ENCODE data around the gene MADCAM1. TPM values are rescaled to one million over a fixed set of nuclear protein-coding genes. Genes with fewer than 3 reads are reported as not detected.

The MADCAM1 gene
- total and polyA plus RNA-seq, 2 experiments from 2014 or later, result 2.2 to 3.4 TPM

DNA sequence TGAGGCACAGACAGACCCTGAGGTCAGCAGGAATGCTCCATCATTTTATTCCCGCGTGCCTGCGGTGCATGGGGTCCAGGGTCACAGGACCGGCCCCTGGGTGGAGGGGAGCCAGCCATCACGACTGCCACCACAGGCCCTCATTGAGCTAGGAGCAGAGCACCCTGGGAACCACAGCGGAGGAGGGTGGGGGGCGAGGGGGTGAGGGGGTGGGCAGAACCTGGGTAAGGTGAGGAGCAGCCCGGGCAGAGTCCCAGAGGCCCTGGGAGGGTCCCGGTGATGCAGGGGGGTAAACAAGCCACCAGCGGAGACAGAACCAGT, 1.2 kb upstream of the MADCAM1 start:
- Histone ChIP-seq H3K4me1 (ENCODE audit: low read depth) (peaks cover 1% of the 10 kb centered on the region), H3K4me3 (no peak overlapping the region), H3K9me3 (ENCODE audit: low read depth) (no peaks in the 10 kb centered on the region), H3K27ac (no peak overlapping the region), H3K27me3 (peaks cover 35% of the 10 kb centered on the region), H3K36me3 (no peaks in the 10 kb centered on the region)
- no peak for TF ChIP-seq CTCF (IDR thresholded peaks at IDR 0.05; ENCODE audit: low read depth, low read length)
- no peak for DNase-seq (ENCODE audit: low read depth in 1 of 2, low spot score in 1 of 2)

DNA sequence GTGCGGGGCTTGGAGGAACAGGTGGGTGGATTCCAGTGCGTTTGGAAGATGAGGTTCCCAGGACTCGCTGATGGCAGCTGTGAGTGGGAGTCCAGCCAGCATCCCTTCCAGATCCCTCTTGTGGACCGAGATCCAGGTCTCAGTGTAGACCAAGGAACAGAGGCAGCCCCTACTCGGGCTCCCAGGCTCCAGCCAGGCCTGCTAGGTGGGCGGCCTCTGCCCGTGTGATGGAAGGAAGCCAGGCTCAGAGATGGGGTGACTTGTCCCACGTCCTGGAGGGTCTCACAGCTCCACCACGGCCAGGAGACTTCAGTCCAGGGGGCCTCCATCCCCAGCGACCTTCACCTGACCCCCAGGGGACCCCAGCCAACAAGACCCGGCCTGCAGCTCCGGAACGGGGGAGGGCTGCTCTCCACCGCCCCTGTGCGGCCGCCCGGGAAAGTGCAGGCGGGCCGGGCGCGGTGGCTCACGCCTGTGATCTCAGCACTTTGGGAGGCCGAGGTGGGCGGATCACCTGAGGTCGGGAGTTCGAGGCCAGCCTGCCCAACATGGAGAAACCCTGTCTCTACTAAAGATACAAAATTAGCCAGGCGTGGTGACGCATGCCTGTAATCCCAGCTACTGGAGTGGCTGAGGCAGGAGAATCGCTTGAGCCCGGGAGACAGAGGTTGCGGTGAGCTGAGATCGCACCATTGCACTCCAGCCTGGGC, 729 bp upstream of the MADCAM1 start:
- no peaks in the 10 kb centered on the region for H3K36me3 ChIP-seq
- H3K4me3 ChIP-seq, result no peak overlapping the region
- H3K27me3 ChIP-seq, result peaks cover 40% of the 10 kb centered on the region
- DNase-seq (ENCODE audit: low read depth in 1 of 2, low spot score in 1 of 2), result peak in 1 of 2 donors; percentile 49
- H3K27ac ChIP-seq, result no peak overlapping the region
- peak; percentile 77 for TF ChIP-seq CTCF (IDR thresholded peaks at IDR 0.05; ENCODE audit: low read depth, low read length)
- no peaks in the 10 kb centered on the region for H3K4me1 ChIP-seq (ENCODE audit: low read depth)
- H3K9me3 ChIP-seq (ENCODE audit: low read depth), result no peaks in the 10 kb centered on the region

DNA sequence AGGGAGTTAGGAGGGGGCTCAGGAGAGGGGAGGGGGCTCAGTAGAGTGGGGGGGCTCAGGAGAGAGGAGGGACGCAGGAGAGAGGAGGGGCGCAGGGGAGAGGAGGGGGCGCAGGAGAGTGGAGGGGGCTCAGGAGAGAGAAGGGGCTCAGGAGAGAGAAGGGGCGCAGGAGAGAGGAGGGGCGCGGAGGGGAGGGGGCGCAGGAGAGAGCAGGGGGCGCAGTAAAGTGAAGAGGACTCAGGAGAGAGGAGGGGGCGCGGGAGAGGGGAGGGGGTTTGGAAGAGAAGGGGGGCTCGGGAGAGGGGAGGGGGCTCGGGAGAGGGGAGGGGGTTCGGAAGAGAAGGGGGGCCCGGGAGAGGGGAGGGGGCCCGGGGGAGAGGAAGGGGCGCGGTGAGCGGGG, 700 bp downstream of the MADCAM1 start:
- H3K9me3 ChIP-seq (ENCODE audit: low read depth), result no peaks in the 10 kb centered on the region
- peaks cover 50% of the 10 kb centered on the region for H3K27me3 ChIP-seq
- H3K27ac ChIP-seq, result no peak overlapping the region
- H3K36me3 ChIP-seq, result no peaks in the 10 kb centered on the region
- TF ChIP-seq CTCF (IDR thresholded peaks at IDR 0.05; ENCODE audit: low read depth, low read length), result no peak
- no peak overlapping the region for H3K4me3 ChIP-seq
- no peak for DNase-seq (ENCODE audit: low read depth in 1 of 2, low spot score in 1 of 2)
- H3K4me1 ChIP-seq (ENCODE audit: low read depth), result no peaks in the 10 kb centered on the region

DNA sequence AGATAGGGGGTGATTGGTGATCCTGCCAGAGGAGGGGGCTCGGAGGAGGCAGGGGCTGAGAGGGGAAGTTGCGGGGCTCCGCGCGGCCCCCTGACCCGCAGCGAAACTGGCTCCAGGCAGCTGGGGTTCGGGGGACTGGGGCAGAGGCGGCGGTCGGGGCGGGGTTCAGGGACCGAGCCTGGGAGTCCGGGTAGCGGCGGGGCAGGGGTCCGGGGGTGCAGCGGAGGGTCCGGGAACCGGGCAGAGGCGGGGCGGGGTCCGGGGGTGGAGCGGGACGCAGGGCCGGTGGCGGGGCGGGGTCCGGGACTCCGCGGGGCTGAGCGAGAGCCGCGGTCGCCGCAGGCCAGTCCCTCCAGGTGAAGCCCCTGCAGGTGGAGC, 1.2 kb downstream of the MADCAM1 start:
- peak overlapping the region; percentile 10 for H3K4me3 ChIP-seq
- no peaks in the 10 kb centered on the region for H3K4me1 ChIP-seq (ENCODE audit: low read depth)
- H3K27me3 ChIP-seq, result peaks cover 50% of the 10 kb centered on the region
- TF ChIP-seq CTCF (IDR thresholded peaks at IDR 0.05; ENCODE audit: low read depth, low read length), result no peak
- H3K27ac ChIP-seq, result no peak overlapping the region
- DNase-seq (ENCODE audit: low read depth in 1 of 2, low spot score in 1 of 2), result no peak
- H3K9me3 ChIP-seq (ENCODE audit: low read depth), result no peaks in the 10 kb centered on the region
- no peaks in the 10 kb centered on the region for H3K36me3 ChIP-seq

DNA sequence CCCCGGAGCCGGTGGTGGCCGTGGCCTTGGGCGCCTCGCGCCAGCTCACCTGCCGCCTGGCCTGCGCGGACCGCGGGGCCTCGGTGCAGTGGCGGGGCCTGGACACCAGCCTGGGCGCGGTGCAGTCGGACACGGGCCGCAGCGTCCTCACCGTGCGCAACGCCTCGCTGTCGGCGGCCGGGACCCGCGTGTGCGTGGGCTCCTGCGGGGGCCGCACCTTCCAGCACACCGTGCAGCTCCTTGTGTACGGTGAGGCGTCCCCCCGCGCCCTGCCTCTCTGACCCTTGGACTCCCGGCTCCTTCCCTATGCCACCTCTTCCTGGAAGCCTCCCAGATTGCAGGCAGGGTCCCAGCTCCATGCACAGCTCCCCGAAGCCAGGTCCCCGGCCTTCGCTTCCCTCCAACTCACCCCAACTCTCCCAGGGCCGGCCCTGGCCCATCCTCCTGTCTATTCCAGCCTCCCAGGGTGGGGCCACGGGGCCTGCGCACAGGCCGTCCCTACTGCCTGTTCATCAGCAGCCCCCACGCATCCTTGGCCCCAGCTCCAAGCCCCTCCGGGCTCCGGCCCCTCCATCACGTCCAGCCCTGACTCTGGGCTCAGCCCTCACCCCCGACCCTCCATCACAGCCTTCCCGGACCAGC, 1.7 kb downstream of the MADCAM1 start:
- peaks cover 50% of the 10 kb centered on the region for H3K27me3 ChIP-seq
- no peak overlapping the region for H3K27ac ChIP-seq
- no peaks in the 10 kb centered on the region for H3K36me3 ChIP-seq
- H3K9me3 ChIP-seq (ENCODE audit: low read depth), result no peaks in the 10 kb centered on the region
- H3K4me3 ChIP-seq, result peak overlapping the region; percentile 10
- TF ChIP-seq CTCF (IDR thresholded peaks at IDR 0.05; ENCODE audit: low read depth, low read length), result no peak
- DNase-seq (ENCODE audit: low read depth in 1 of 2, low spot score in 1 of 2), result no peak
- H3K4me1 ChIP-seq (ENCODE audit: low read depth), result no peaks in the 10 kb centered on the region
